Ovary (tissue), 3 donors: Measurements from ENCODE around the gene ZNF277.
"Not testable (repeated sequence)": the region's sequence is repeated elsewhere in the genome, so short reads cannot be mapped to it uniquely, and the experiment has no call there.

Source experiments
- EP300 ChIP-seq: sonication (generic); formaldehyde crosslinking; IDR thresholded peaks from one replicate; pipeline ENCODE4 v1.6.1; 2017; ENCODE audit warnings: antibody characterized with exemption
- TF ChIP-seq, protein P1 (sequence below), 3 donors: fragments of 450-650 bp in 2 of 3; fragments of 200-600 bp in 1 of 3; IDR thresholded peaks; one replicate each; pipeline versions ENCODE4 v1.5.1 to v1.8.0; 2016 to 2022; ENCODE audit warnings: antibody characterized with exemption in 3 of 3, mild to moderate bottlenecking in 1 of 3
- donor health status: DM: no; HTN: no; CAD: no.

DNA sequence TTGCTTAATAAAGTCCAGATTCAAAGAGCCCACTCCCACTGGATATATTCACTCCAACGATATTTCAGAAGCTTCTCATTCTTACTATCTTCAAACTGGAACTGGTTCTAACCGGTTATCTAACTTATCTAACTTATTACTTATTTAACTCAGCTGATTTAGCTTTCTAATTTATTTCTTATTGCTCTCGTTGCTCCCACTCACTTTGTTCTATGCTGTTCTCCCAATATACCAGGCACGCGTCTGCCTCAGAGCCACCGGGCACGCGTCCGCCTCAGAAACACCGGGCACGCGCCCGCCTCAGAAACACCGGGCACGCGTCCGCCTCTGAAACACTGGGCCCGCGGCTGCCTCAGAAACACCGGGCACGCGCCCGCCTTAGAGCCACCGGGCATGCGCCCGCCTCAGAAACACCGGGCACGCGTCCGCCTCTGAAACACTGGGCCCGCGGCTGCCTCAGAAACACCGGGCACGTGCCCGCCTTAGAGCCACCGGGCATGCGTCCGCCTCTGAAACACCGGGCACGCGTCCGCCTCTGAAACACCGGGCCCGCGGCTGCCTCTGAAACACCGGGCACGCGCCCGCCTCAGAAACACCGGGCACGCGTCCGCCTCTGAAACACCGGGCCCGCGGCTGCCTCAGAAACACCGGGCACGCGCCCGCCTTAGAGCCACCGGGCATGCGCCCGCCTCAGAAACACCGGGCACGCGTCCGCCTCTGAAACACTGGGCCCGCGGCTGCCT, 184.8 kb downstream of the ZNF277 start:
- TF ChIP-seq, protein P1, sequence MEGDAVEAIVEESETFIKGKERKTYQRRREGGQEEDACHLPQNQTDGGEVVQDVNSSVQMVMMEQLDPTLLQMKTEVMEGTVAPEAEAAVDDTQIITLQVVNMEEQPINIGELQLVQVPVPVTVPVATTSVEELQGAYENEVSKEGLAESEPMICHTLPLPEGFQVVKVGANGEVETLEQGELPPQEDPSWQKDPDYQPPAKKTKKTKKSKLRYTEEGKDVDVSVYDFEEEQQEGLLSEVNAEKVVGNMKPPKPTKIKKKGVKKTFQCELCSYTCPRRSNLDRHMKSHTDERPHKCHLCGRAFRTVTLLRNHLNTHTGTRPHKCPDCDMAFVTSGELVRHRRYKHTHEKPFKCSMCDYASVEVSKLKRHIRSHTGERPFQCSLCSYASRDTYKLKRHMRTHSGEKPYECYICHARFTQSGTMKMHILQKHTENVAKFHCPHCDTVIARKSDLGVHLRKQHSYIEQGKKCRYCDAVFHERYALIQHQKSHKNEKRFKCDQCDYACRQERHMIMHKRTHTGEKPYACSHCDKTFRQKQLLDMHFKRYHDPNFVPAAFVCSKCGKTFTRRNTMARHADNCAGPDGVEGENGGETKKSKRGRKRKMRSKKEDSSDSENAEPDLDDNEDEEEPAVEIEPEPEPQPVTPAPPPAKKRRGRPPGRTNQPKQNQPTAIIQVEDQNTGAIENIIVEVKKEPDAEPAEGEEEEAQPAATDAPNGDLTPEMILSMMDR (IDR thresholded peaks at IDR 0.05) = not testable (repeated sequence)
- not testable (repeated sequence) for TF ChIP-seq EP300
